Ovary (tissue), 9 donors: ENCODE data around the gene TYMP. TPM values are rescaled to one million over a fixed set of nuclear protein-coding genes. Genes with fewer than 3 reads are reported as not detected.

Experiments
- DNase-seq, 5 donors: peaks; one replicate each; pipeline ENCODE4 v3.0.0-alpha.2; 2019 to 2020
- H3K27ac ChIP-seq, 2 donors: fragments of 200-600 bp; one replicate each; pipeline versions ENCODE4 v1.5.1 to v1.8.0; 2019 to 2022
- H3K27me3 ChIP-seq: fragments of 200-600 bp; one replicate; pipeline ENCODE4 v1.8.0; 2022
- H3K36me3 ChIP-seq: fragments of 200-600 bp; sonication (generic); one replicate; pipeline ENCODE4 v1.5.1; 2019
- H3K4me1 ChIP-seq: one replicate; pipeline ENCODE4 v1.8.1; 2013; ENCODE audit warnings: mild to moderate bottlenecking, moderate library complexity; ENCODE audit not compliant: insufficient read depth
- H3K4me3 ChIP-seq: fragments of 200-600 bp; sonication (generic); one replicate; pipeline ENCODE4 v1.5.1; 2017
- H3K9me3 ChIP-seq, 2 donors: fragments of 200-600 bp in 1 of 2; sonication (generic) in 1 of 2; one replicate each; pipeline versions ENCODE4 v1.5.1 to v1.8.1; 2013 to 2019; ENCODE audit warnings: mild to moderate bottlenecking in 1 of 2, moderate library complexity in 1 of 2
- CTCF ChIP-seq, 3 donors: fragments of 450-650 bp in 2 of 3; fragments of 200-600 bp in 1 of 3; IDR thresholded peaks; one replicate each; pipeline versions ENCODE4 v1.5.1 to v1.8.0; 2016 to 2022; ENCODE audit warnings: antibody characterized with exemption in 3 of 3, mild to moderate bottlenecking in 1 of 3
- EP300 ChIP-seq: sonication (generic); formaldehyde crosslinking; IDR thresholded peaks from one replicate; pipeline ENCODE4 v1.6.1; 2017; ENCODE audit warnings: antibody characterized with exemption
- POLR2A ChIP-seq: fragments of 450-650 bp; IDR thresholded peaks from one replicate; pipeline ENCODE4 v1.6.1; 2017; ENCODE audit warnings: antibody characterized with exemption, mild to moderate bottlenecking, moderate library complexity
- WGBS, 3 donors: extraction: QIAGEN DNeasy Blood & Tissue Kit in 1 of 3; methylation state at CpG; one replicate each; pipeline versions ENCODE4 v1.1.5 to v1.1.7; 2013 to 2017; 5-methylcytosine and 5-hydroxymethylcytosine counted together
- intact Hi-C, 4 donors: fragments of 100-400 bp; cut with DNase I; formaldehyde crosslinking; loops; one replicate each; pipeline versions ENCODE4 v1.11.0 to v1.15.1; 2022 to 2023
- polyA plus RNA-seq, 2 donors: library from polyadenylated mRNA; stranded (reverse); fragments of 200-250 nt in 1 of 2; fragments of 350-450 nt in 1 of 2; fragmentation: Illumina TruSeq in 1 of 2; extraction: RNeasy Lipid Tissue Mini Kit (QIAGEN cat#74804) in 1 of 2; gene quantifications; one replicate each; pipeline ENCODE4 v1.2.3, GENCODE V29; 2013 to 2014
- total RNA-seq, 7 donors: library from RNA; depleted of rRNA in 2 of 7; stranded (reverse); fragments of >200 nt in 2 of 7; fragmentation: NEBNext Ultra II Directional in 3 of 7; extraction: Animal tissue kit (Norgen Biotek cat#: 25700) in 3 of 7; gene quantifications; one replicate each; pipeline versions ENCODE4 v1.1.0 to v1.2.4, GENCODE V29; 2016 to 2023
- donor health status: DM: no; HTN: no; CAD: no; lungs with moderate emphysema.
- donor health status: DM: no; HTN: no; CAD: no.
- donor health status: Bipolar disorder and iron deficiency.
- donor health status: DM: yes; HTN: yes; CAD: no.
- donor health status: DM: no; HTN: no; CAD: no.
- donor health status: DM: yes; HTN: yes; CAD: no.

Gene TYMP
- total and polyA plus RNA-seq, 9 donors, result 2.7 to 72.4 (median 14.8) TPM

GRCh38 chr22:50551160-50551752 lies 21.4 kb upstream of the TYMP start:
- 88 to 92% (median 91%) methylated on average over 11 of the region's 11 CpGs for WGBS, 3 donors
- no peak overlapping the region for H3K27ac ChIP-seq
- no peaks in the 10 kb centered on the region for H3K9me3 ChIP-seq
- DNase-seq, result no peak
- TF ChIP-seq CTCF (IDR thresholded peaks at IDR 0.05) (no peak), POLR2A (no peak)
- H3K36me3 ChIP-seq, result no peaks in the 10 kb centered on the region
- H3K27me3 ChIP-seq, result no peaks in the 10 kb centered on the region
- intact Hi-C loops, result no loop called here
- H3K4me1 ChIP-seq, result no peaks in the 10 kb centered on the region
- H3K4me3 ChIP-seq, result no peak overlapping the region

- Histone ChIP-seq H3K36me3 (no peaks in the 10 kb centered on the region), H3K27me3 (peaks cover 2% of the 10 kb centered on the region), H3K27ac (no peak overlapping the region), H3K4me1 (no peaks in the 10 kb centered on the region), H3K4me3 (no peak overlapping the region), H3K9me3 (no peaks in the 10 kb centered on the region)
- no peak for DNase-seq
- intact Hi-C loops, result no loop called here
- WGBS, 3 donors, result 80 to 88% (median 87%) methylated on average over 8 of the region's 8 CpGs
- TF ChIP-seq CTCF (IDR thresholded peaks at IDR 0.05) (no peak), EP300 (no peak), POLR2A (no peak)
Measured at GRCh38 chr22:50550395-50550794, 20.6 kb upstream of the TYMP start.

- H3K27me3 ChIP-seq, result peaks cover 7% of the 10 kb centered on the region
- H3K27ac ChIP-seq, result no peak overlapping the region
- TF ChIP-seq CTCF (IDR thresholded peaks at IDR 0.05) (no peak), EP300 (no peak), POLR2A (no peak)
- H3K36me3 ChIP-seq, result no peaks in the 10 kb centered on the region
- no peaks in the 10 kb centered on the region for H3K9me3 ChIP-seq
- no peaks in the 10 kb centered on the region for H3K4me1 ChIP-seq
- no peak overlapping the region for H3K4me3 ChIP-seq
- intact Hi-C loops, result no loop called here
- DNase-seq, result no peak
- 61 to 70% (median 69%) methylated on average over 51 to 68 of the region's 68 CpGs for WGBS, 3 donors
Measured at GRCh38 chr22:50548921-50549790, 19.3 kb upstream of the TYMP start.

- WGBS, 3 donors, result 5 to 11% (median 6%) methylated on average over 43 to 56 of the region's 56 CpGs
- no peak for TF ChIP-seq CTCF (IDR thresholded peaks at IDR 0.05)
- TF ChIP-seq POLR2A, result no peak
- TF ChIP-seq EP300, result no peak
- DNase-seq, result no peak
- no peak overlapping the region for H3K27ac ChIP-seq
- H3K36me3 ChIP-seq, result no peaks in the 10 kb centered on the region
- H3K27me3 ChIP-seq, result peaks cover 7% of the 10 kb centered on the region
- H3K4me3 ChIP-seq, result no peak overlapping the region
- no peaks in the 10 kb centered on the region for H3K9me3 ChIP-seq
- no peaks in the 10 kb centered on the region for H3K4me1 ChIP-seq
- intact Hi-C loops, result no loop called here
Measured at GRCh38 chr22:50548040-50548920, 18.5 kb upstream of the TYMP start.
